WTC11 (cell line): Measurements from ENCODE around the gene R3HDM4. TPM values are rescaled to one million over a fixed set of nuclear protein-coding genes. Genes with fewer than 3 reads are reported as not detected.

Source experiments
- ATAC-seq: fragments of 200-7000 bp; cut with Tn5 transposase; 2 replicates; pipeline ENCODE4 v1.10.0; 2021; ENCODE audit warnings: mild to moderate bottlenecking, moderate library complexity
- CTCF ChIA-PET: fragments of 300-600 bp; sonication (Branson Sonifier 250); formaldehyde crosslinking; loops from one replicate; lab custom pipeline; 2021; ENCODE audit warnings: antibody characterized with exemption; lab: Charles Lee
- POLR2A ChIA-PET: fragments of 350-600 bp; sonication (Branson Sonifier 250); formaldehyde crosslinking; loops from one replicate; lab custom pipeline; 2021; ENCODE audit warnings: antibody characterized with exemption; lab: Charles Lee
- DNase-seq: peaks from one replicate; pipeline ENCODE4 v3.0.0; 2021; ENCODE audit warnings: low spot score
- H3K27ac Mint-ChIP-seq: 2 replicates; pipeline ENCODE4 v1.8.0; 2021; ENCODE audit warnings: mixed read lengths
- H3K27me3 Mint-ChIP-seq: 2 replicates; pipeline ENCODE4 v1.8.0; 2021; ENCODE audit warnings: low read depth, mild to moderate bottlenecking, moderate library complexity, mixed read lengths
- H3K36me3 Mint-ChIP-seq: 2 replicates; pipeline ENCODE4 v1.8.0; 2021; ENCODE audit warnings: mixed read lengths
- H3K4me1 Mint-ChIP-seq: 2 replicates; pipeline ENCODE4 v1.8.0; 2022; ENCODE audit warnings: mixed read lengths
- H3K4me3 Mint-ChIP-seq: 2 replicates; pipeline ENCODE4 v1.8.0; 2021; ENCODE audit warnings: mild to moderate bottlenecking, moderate library complexity, mixed read lengths
- H3K9me3 Mint-ChIP-seq: 2 replicates; pipeline ENCODE4 v1.8.0; 2021; ENCODE audit warnings: mixed read lengths
- ATF6 ChIP-seq: sonication (generic); formaldehyde crosslinking; IDR thresholded peaks from 2 replicates; pipeline ENCODE4 v1.8.1; 2023; ENCODE audit warnings: mild to moderate bottlenecking, missing genetic modification reagents
- CDX4 ChIP-seq: fragments of 250-450 bp; sonication (Bioruptor Pico); IDR thresholded peaks from 2 replicates; pipeline ENCODE4 v1.9.0; 2021; ENCODE audit warnings: moderate library complexity, mild to moderate bottlenecking, inconsistent platforms, borderline replicate concordance
- E2F5 ChIP-seq: sonication (generic); formaldehyde crosslinking; IDR thresholded peaks from 2 replicates; pipeline ENCODE4 v1.8.1; 2022; ENCODE audit warnings: mild to moderate bottlenecking, moderate library complexity, missing genetic modification reagents
- ESRRA ChIP-seq: sonication (generic); formaldehyde crosslinking; IDR thresholded peaks from 2 replicates; pipeline ENCODE4 v1.8.1; 2022; ENCODE audit warnings: mild to moderate bottlenecking, missing genetic modification reagents, borderline replicate concordance
- FOXK1 ChIP-seq: sonication (generic); formaldehyde crosslinking; IDR thresholded peaks from 2 replicates; pipeline ENCODE4 v1.8.0; 2022; ENCODE audit warnings: mild to moderate bottlenecking, moderate library complexity, missing genetic modification reagents
- FOXP1 ChIP-seq: sonication (generic); formaldehyde crosslinking; IDR thresholded peaks from 2 replicates; pipeline ENCODE4 v1.8.0; 2022; ENCODE audit warnings: missing genetic modification reagents, mild to moderate bottlenecking, moderate library complexity, borderline replicate concordance
- FOXP4 ChIP-seq: sonication (generic); formaldehyde crosslinking; IDR thresholded peaks from 2 replicates; pipeline ENCODE4 v1.8.0; 2022; ENCODE audit warnings: mild to moderate bottlenecking, missing genetic modification reagents
- HMGXB4 ChIP-seq: sonication (generic); formaldehyde crosslinking; IDR thresholded peaks from 2 replicates; pipeline ENCODE4 v1.8.1; 2023; ENCODE audit warnings: mild to moderate bottlenecking, moderate library complexity, missing genetic modification reagents
- MYBL2 ChIP-seq: sonication (generic); formaldehyde crosslinking; IDR thresholded peaks from 2 replicates; pipeline ENCODE4 v1.8.1; 2023; ENCODE audit warnings: mild to moderate bottlenecking, moderate library complexity, missing genetic modification reagents
- NFATC4 ChIP-seq: fragments of 250-450 bp; sonication (Bioruptor Pico); IDR thresholded peaks from 2 replicates; pipeline ENCODE4 v1.9.0; 2021; ENCODE audit warnings: mild to moderate bottlenecking
- NFE2L1 ChIP-seq: sonication (generic); formaldehyde crosslinking; IDR thresholded peaks from 2 replicates; pipeline ENCODE4 v1.8.1; 2023; ENCODE audit warnings: missing genetic modification reagents
- USF2 ChIP-seq: sonication (generic); formaldehyde crosslinking; IDR thresholded peaks from 2 replicates; pipeline ENCODE4 v1.8.1; 2023; ENCODE audit warnings: mild to moderate bottlenecking, missing genetic modification reagents, moderate library complexity
- ZNF138 ChIP-seq: sonication (generic); formaldehyde crosslinking; conservative IDR thresholded peaks from 2 replicates; pipeline ENCODE4 v1.8.1; 2022; ENCODE audit warnings: mild to moderate bottlenecking, moderate library complexity, missing genetic modification reagents
- ZNF219 ChIP-seq: sonication (generic); formaldehyde crosslinking; IDR thresholded peaks from 2 replicates; pipeline ENCODE4 v1.8.0; 2023; ENCODE audit warnings: missing genetic modification reagents, mild to moderate bottlenecking, borderline replicate concordance
- ZNF281 ChIP-seq: sonication (generic); formaldehyde crosslinking; IDR thresholded peaks from 2 replicates; pipeline ENCODE4 v1.8.0; 2023; ENCODE audit warnings: mild to moderate bottlenecking, missing genetic modification reagents
- ZNF396 ChIP-seq: fragments of 250-450 bp; sonication (Bioruptor Pico); IDR thresholded peaks from 2 replicates; pipeline ENCODE4 v1.8.0; 2021; ENCODE audit warnings: mild to moderate bottlenecking, moderate library complexity, borderline replicate concordance
- ZNF425 ChIP-seq: fragments of 250-450 bp; sonication (Bioruptor Pico); conservative IDR thresholded peaks from 2 replicates; pipeline ENCODE4 v1.9.0; 2021; ENCODE audit warnings: mild to moderate bottlenecking
- ZSCAN18 ChIP-seq: fragments of 250-450 bp; sonication (Bioruptor Pico); IDR thresholded peaks from 2 replicates; pipeline ENCODE4 v2.1.2; 2022; ENCODE audit warnings: mild to moderate bottlenecking, moderate library complexity
- total RNA-seq: library from RNA; stranded (reverse); gene quantifications from 3 replicates; pipeline ENCODE4 v1.2.3, GENCODE V29; 2021

R3HDM4 gene
- total RNA-seq, 1 experiment from 2014 or later = 99.5 TPM

- TF ChIP-seq USF2 (no peak), FOXP1 (no peak), HMGXB4 (CRISPR knock-in tag) (no peak), ZNF281 (CRISPR knock-in tag) (no peak), ZNF425 (CRISPR knock-in tag) (no peak), NFATC4 (CRISPR knock-in tag) (no peak), E2F5 (CRISPR knock-in tag) (no peak)
Measured at GRCh38 chr19:873561-874041, 39.4 kb downstream of the R3HDM4 start (continued).

- H3K4me3 Mint-ChIP-seq = no peak overlapping the region
- no peak overlapping the region for H3K27ac Mint-ChIP-seq
- POLR2A ChIA-PET = interaction anchor here (0.6 to 1.3 kb wide), 2 partner anchors 9 to 54 kb away, joined by 3 to 4 read pairs; no protein-coding TSS in a partner anchor
- ATAC-seq (peak; percentile 86), DNase-seq (peak; percentile 82)
- peaks cover 20% of the 10 kb centered on the region for H3K36me3 Mint-ChIP-seq
- CTCF ChIA-PET = interaction anchor here (0.5 to 2.1 kb wide), 4 partner anchors 21 to 45 kb away, joined by 3 to 7 read pairs (median 4); no protein-coding TSS in a partner anchor
- no peaks in the 10 kb centered on the region for H3K9me3 Mint-ChIP-seq
- H3K4me1 Mint-ChIP-seq = no peaks in the 10 kb centered on the region; the same call in 1 of the 2 replicates
- no peaks in the 10 kb centered on the region for H3K27me3 Mint-ChIP-seq
- no peak for TF ChIP-seq ZSCAN18 (CRISPR knock-in tag)
- no peak for TF ChIP-seq CDX4 (CRISPR knock-in tag)
- no peak for TF ChIP-seq MYBL2 (CRISPR knock-in tag)
- TF ChIP-seq FOXK1 (CRISPR knock-in tag) = no peak
- no peak for TF ChIP-seq ZNF138 (CRISPR knock-in tag)
- no peak for TF ChIP-seq ZNF219 (CRISPR knock-in tag)
- no peak for TF ChIP-seq FOXP4
- no peak for TF ChIP-seq ATF6 (CRISPR knock-in tag)
- TF ChIP-seq HMGXB4 (CRISPR knock-in tag) = no peak
- no peak for TF ChIP-seq NFE2L1 (CRISPR knock-in tag)
- TF ChIP-seq ZNF396 = no peak
- no peak for TF ChIP-seq ESRRA
Measured at GRCh38 chr19:873084-873483, 39.9 kb downstream of the R3HDM4 start.
